ENCODE data around the gene DLG1.

The DLG1 gene

DNA sequence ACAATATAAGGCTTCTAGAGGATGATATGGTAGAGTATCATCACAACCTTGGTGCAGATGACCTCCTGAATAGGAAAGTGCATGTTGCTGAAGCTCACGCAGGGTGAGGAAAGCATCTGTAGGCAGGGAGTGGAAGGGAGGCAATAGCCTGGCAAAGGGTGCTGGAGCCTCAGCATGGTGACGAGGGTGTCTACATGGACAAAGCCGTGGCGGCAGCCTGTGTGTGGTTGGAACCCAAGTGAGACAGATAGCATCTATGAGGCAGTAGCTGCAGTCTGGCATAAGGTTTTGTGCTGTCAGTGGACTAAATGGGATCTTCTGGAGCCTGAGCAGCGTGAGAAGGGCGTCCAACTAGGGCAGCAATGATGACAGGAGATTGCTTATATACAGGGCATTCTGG, 132.5 kb downstream of the DLG1 start:
- DNase-seq: no peak

- no peak for DNase-seq
Measured at GRCh38 chr3:197155046-197155445, 143.4 kb downstream of the DLG1 start.

DNA sequence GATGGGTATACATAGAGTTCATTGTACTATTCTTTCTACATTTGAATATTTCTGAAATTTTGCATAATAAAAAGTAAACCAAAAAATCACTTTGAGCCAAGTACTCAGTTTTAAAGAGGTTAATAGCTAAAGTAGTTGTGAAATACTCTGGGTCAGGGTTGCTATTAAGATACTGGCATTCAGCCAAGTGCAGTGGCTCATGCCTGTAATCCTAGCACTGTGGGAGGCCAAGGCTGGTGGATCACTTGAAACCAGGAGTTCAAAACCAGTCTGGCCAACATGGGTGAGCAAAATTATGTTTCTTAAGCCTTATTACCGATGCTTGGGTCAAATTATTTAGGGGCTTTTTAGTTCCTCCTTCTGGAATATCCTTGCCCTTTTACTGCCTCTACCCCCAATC, 146.8 kb downstream of the DLG1 start:
- DNase-seq: peak; percentile 53

- DNase-seq: no peak
Measured at GRCh38 chr3:197149528-197149927, 148.9 kb downstream of the DLG1 start.

DNA sequence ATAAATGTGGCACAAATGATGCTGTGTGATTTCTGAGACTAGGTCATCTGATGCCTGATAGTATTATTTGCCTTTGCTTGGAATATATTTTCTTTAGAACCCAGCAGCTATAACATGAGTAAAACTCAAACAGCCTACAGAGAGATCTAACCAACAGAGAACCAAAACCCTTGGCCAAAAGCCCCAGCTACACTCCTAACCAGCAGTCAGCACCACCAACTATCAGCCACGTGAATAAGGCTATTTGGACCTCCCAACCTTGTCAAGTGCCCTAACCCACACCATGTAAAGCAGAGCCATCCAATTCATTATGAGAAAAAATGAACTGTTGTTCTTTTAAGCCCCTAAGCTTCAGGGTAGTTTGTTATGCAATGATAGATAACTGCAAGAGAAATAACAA, 154.2 kb downstream of the DLG1 start:
- DNase-seq: no peak

DNA sequence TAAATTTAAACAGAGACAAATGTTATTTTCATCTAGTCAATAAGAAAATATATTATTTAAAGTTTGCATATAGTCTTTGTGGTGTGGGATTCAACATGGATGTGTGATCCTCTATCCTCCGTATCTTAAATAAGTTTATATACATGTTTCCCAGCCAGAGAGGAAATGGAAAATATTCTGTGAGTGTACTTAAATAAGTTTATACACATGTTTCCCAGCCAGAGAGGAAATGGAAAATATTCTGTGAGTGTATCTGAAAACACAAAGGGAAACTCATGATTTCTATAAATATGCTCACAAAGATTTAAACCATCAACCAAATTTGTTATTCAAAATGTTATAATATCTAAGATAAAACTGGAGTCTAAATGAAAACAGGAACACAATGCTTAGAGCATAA, 158.8 kb downstream of the DLG1 start:
- DNase-seq: no peak

GRCh38 chr3:197137751-197138150, 160.7 kb downstream of the DLG1 start:
- no peak for DNase-seq

DNA sequence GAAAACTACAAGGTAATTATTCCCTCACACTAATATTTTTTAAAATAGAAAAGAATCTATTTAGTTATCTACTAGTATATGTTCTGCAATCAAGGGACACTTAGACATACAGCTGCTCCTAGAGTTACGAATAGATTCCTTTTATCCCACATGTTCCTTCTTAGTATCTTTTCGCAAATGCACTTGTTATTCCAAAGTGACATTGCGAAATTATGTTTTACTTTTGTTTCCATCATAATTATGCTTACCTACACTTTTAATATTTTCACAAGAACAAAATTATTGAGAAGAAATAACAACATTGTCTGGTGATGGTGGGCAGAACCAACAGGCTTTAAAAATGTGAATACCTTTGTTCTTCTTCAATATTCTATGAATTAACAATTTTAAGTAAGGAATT, 161.7 kb downstream of the DLG1 start:
- no peak for DNase-seq

GRCh38 chr3:197135212-197135611, 163.2 kb downstream of the DLG1 start:
- DNase-seq: no peak

DNA sequence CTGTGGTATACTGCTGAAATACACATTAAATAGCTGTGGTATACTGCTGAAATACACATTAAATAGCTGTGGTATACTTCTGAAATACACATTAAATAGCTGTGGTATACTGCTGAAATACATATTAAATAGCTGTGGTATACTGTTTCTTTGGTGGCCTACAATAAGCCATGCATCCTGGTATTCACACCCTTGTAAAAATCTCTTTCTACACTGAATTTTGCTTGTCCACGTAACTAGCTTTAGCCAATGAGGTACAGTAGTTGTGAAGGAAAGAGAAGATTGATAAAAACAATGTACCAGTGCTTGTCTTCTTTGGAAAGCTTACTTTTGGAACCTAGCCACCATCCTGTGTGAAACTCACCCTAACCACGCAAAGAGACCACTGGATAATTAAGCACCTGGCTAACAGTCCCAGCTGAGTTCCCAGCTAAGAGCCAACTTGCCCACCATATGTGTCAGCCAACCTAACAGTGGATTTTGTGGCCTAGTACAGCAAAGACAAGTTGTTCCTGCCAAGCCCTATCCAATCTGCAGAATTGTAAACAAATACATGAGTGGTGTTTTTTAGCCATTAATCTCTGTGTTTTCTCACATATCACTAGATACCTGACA, 165.4 kb downstream of the DLG1 start:
- DNase-seq: no peak

DNA sequence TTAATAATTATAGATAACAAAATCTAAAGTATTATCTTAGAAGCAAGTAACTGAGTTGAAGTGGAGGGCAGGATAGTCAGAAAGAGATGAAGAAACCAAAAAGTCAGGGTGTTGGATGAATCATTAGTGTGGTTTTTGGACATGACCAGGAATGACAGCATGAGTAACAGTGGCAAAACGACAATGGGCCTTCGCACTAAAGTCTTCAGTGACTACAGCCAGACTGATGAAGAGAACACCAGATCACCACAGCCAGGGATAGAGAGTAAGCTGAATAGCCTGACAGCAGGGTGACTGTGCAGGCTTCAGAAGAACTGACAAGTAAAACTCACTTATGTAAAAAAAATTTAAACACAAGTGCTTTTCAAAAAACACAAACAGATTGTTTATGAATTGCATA, 172.8 kb downstream of the DLG1 start:
- DNase-seq: no peak

DNA sequence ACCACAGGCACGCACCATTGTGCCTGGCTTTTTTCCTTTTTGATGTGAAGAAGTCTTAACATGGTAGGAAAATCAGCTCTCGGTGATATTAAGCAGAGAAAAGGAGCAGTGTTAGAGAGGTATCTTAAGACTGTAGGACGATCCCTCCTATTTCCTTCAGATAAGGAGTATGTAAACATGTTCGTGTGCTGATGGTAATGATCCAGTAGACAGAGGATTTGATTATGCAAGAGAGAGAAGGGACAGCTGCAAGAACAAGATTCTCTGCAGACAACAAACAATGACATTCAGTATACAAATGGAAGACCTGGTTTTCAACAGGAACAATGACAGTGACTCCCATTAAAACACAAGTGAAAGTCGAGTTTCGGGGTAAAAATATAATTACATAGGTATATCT, 173.7 kb downstream of the DLG1 start:
- DNase-seq: no peak

DNA sequence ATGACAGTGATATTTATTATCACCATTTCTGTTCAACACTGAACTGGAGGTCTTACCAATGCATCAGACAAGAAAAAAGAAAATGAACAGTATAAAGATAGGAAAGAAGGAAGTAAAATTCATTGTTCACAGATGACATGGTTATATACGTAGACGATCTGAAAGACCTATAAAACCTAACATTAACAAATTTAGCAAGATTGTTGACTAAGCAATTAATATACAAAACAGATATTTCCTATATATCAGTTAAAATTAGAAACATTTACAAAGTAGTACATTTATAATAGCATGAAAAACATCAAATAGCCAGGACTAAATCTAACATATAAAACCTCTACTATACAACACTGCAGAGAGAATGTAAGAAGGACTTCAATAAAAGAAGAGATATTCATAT, 176.0 kb downstream of the DLG1 start:
- no peak for DNase-seq

- no peak for DNase-seq
Measured at GRCh38 chr3:197117114-197117513, 181.3 kb downstream of the DLG1 start.

DNA sequence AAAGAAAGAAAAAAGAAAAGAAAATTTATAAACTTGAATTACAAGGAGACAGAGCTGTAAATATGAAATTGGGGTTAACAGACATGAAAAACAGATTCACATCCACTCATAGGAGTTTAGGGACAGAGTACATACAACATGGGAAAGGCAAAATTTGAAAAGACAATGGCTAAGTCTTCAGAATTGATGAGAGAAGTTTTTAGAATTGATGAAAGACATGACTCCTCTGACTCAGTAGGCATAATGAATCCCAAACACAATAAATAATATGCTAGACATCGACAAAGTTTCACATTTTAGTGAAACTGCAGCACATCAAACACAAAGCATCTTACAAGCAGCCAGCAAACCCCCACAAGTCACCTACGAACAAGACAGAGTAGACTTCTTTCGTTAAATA, 184.4 kb downstream of the DLG1 start:
- DNase-seq: no peak

DNA sequence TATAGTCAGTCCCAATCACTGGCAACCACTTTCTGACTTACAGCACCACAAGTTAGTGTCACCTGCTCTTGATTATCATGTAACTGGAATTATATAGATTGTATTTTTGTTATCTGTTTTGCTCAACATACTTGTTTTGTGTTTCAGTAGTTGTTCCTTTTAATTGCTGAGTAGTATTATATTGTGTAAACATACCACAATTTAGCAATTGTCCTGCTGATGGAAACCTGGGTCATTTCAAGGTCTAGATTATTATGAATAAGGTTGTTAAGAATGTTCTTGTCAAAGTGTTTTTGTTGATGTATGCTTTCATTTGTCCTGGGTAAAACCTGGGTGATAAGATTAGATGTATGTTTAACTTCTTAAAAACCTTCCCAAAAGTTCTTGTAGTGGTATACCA, 186.7 kb downstream of the DLG1 start:
- no peak for DNase-seq

DNA sequence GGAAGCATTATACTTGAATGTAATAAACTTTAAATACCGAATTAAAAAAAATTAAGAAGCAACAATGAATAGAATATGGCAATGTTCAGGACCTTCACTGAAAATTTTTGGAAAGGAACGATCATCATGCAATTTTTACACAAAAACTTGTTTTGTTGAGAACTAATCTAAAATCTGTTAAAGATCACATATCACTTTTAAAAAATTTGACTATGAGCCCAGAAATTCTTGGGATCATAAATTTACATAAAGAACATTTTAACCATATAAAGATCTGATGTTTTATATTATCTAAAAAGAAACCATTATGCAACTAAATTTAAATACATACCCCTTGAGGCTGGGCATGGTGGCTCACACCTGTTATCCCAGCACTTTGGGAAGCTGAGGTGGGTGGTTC, 192.6 kb downstream of the DLG1 start:
- DNase-seq: no peak

GRCh38 chr3:197104738-197105137, 193.7 kb downstream of the DLG1 start:
- DNase-seq: no peak

GRCh38 chr3:197103766-197104165, 194.6 kb downstream of the DLG1 start:
- no peak for DNase-seq

- DNase-seq: no peak
Measured at GRCh38 chr3:197093871-197094270, 204.5 kb downstream of the DLG1 start.

DNA sequence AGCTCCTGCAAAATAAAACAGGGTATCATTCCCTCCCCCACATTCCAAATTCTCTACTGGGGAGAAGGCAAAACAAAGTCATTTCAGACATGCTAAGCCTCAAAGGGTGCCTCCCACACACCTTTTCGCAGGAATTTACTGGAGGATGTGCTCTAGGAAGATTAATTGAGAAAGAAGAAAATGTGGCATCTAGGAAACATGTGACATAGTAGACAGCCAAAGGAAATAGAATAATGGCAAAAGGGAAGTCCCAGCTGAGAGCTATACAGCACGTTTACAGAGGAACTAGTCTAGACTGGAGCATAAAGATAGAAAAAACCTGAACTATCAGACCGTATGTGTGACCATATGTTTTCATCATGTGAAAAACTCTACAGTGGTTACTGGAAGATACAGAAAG, 210.0 kb downstream of the DLG1 start:
- peak; percentile 20 for DNase-seq

GRCh38 chr3:197085137-197085536, 213.3 kb downstream of the DLG1 start:
- no peak for DNase-seq

GRCh38 chr3:197083486-197083885, 214.9 kb downstream of the DLG1 start:
- peak; percentile 67 for DNase-seq

DNA sequence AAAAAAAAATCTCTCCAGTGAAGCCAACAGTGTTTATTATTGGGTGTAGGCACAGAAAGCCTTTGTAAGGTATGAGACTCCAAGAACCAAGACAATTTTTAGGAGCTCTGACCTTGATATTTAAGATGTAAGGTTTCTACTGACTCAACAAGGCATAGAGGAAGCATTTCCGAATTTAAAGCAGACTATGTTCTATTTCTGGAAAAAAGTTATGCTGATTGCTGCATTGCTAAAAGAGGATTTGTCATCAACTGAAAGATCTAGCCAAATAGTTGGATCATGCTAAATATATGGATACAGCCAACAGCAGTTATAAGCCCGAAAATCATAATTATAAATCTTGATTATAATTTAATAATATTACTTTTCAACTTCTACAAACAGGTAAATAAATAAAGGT, 215.5 kb downstream of the DLG1 start:
- no peak for DNase-seq

DNA sequence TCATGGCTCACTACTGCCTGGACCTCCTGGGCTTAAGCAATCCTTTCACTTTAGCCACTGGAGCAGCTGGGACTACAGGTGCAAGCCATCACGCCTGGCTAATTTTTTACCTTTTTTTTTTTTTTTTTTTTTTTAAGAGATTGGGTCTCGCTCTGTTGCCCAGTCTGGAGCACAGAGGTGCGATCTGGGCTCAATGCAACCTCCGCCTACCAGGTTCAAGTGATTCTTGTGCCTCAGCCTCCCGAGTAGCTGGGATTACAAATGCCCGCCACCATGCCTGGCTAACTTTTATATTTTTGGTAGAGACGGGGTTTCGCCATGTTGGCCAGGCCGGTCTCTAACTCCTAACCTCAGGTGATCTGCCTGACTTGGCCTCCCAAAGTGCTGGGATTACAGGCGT, 218.1 kb downstream of the DLG1 start:
- no peak for DNase-seq

DNA sequence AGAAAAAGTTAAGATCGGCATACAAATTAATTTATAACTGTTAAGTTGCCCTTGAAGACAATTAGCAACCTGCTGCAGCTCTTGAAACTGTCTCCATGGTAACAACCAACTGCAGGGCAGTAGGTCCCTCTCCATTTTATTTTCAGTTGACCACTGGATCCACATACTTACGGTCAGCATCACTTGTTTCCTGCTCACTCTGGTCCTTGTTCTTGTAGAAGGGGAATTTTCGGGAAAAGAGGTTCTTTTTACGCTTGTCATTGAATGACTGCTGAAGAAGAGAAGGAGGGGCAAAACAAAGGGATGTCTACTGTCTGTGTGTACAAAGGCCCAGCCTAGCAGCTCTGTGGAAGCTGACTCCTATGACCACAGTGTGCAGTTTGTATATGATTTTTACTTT, 222.0 kb downstream of the DLG1 start:
- no peak for DNase-seq

Data from kidney glomerular epithelial cell (primary cell).